K562 (cell line): ENCODE results near the gene SLC1A3. TPM values are rescaled to one million over a fixed set of nuclear protein-coding genes. Genes with fewer than 3 reads are reported as not detected.
A peak's percentile ranks its signal among the peaks of the same experiment; 100 is the strongest.

Experiments used
- ARID1B ChIP-seq: fragments of 450-650 bp; IDR thresholded peaks from 2 replicates; pipeline ENCODE4 v1.6.1; 2016; ENCODE audit warnings: antibody characterized with exemption, mild to moderate bottlenecking, inconsistent platforms
- DACH1 ChIP-seq: fragments of 450-650 bp; IDR thresholded peaks from 2 replicates; pipeline ENCODE4 v1.6.1; 2018; ENCODE audit not compliant: partially characterized antibody
- ETV1 ChIP-seq: fragments of 450-650 bp; conservative IDR thresholded peaks from 2 replicates; pipeline ENCODE4 v1.6.1; 2016; ENCODE audit warnings: missing genetic modification characterization, control low read depth, low read depth, missing compliant biosample characterization
- FOXP1 ChIP-seq: sonication (generic); formaldehyde crosslinking; IDR thresholded peaks from 2 replicates; pipeline ENCODE4 v1.8.0; 2022; ENCODE audit warnings: mild to moderate bottlenecking, missing genetic modification reagents
- GABPA ChIP-seq: fragments of 200-800 bp; sonication (Bioruptor generic); conservative IDR thresholded peaks from 2 replicates; pipeline ENCODE4 v1.6.1; 2016; ENCODE audit warnings: low read depth, missing genetic modification characterization, missing compliant biosample characterization
- JUN ChIP-seq, 2 experiments: sonication (generic) in 1 of 2; formaldehyde crosslinking in 1 of 2; IDR thresholded peaks; 2 replicates each; pipeline versions ENCODE4 v1.6.1 to v1.8.0; 2012 to 2022; ENCODE audit warnings: borderline replicate concordance in 2 of 2, mild to moderate bottlenecking in 2 of 2, improper control_type of control experiment in 1 of 2, low read depth in 1 of 2, low read length in 1 of 2, missing genetic modification reagents in 1 of 2
- JUNB ChIP-seq: fragments of 450-650 bp; formaldehyde crosslinking; conservative IDR thresholded peaks from 2 replicates; pipeline ENCODE4 v1.4.0; 2020; ENCODE audit warnings: mild to moderate bottlenecking
- KDM1A ChIP-seq, 2 experiments: fragments of 450-650 bp; IDR thresholded peaks; 2 replicates each; pipeline ENCODE4 v1.6.1; 2016; ENCODE audit warnings: mild to moderate bottlenecking in 2 of 2
- MTA2 ChIP-seq: fragments of 450-650 bp; IDR thresholded peaks from 2 replicates; pipeline ENCODE4 v1.6.1; 2016; ENCODE audit warnings: low read depth
- PKNOX1 ChIP-seq: fragments of 450-650 bp; IDR thresholded peaks from 2 replicates; pipeline ENCODE4 v1.6.1; 2016
- RBM25 ChIP-seq: fragments of 200-400 bp; formaldehyde crosslinking; IDR thresholded peaks from 2 replicates; pipeline ENCODE4 v1.6.1; 2018; ENCODE audit warnings: low read length, low read depth, moderate library complexity; ENCODE audit not compliant: severe bottlenecking
- RCOR1 ChIP-seq, 2 experiments: IDR thresholded peaks; 2 replicates each; pipeline ENCODE4 v1.6.1; 2012; ENCODE audit warnings: low read depth in 2 of 2, low read length in 2 of 2, borderline replicate concordance in 1 of 2, improper control_type of control experiment in 1 of 2
- STAT5B ChIP-seq: fragments of 250-450 bp; sonication (Bioruptor Pico); IDR thresholded peaks from 2 replicates; pipeline ENCODE4 v1.8.0; 2021; ENCODE audit warnings: mild to moderate bottlenecking, inconsistent platforms
- TBL1XR1 ChIP-seq, 2 experiments: IDR thresholded peaks; 2 replicates each; pipeline ENCODE4 v1.6.1; 2012; ENCODE audit warnings: improper control_type of control experiment in 2 of 2, low read length in 2 of 2, mild to moderate bottlenecking in 1 of 2
- TBP ChIP-seq: optimal IDR thresholded peaks from 2 replicates; pipeline ENCODE3; 2011; ENCODE audit warnings: low read depth, low read length, improper control_type of control experiment
- TEAD1 ChIP-seq, 2 experiments: fragments of 450-650 bp in 1 of 2; sonication (generic) in 1 of 2; formaldehyde crosslinking; IDR thresholded peaks; 2 replicates each; pipeline versions ENCODE4 v1.4.0 to v1.8.0; 2020 to 2022; ENCODE audit warnings: mild to moderate bottlenecking in 2 of 2, missing genetic modification reagents in 1 of 2
- THAP7 ChIP-seq: fragments of 250-450 bp; sonication (Bioruptor Pico); IDR thresholded peaks from 2 replicates; pipeline ENCODE4 v1.5.0; 2021
- THRAP3 ChIP-seq: fragments of 450-650 bp; IDR thresholded peaks from 2 replicates; pipeline ENCODE4 v1.6.1; 2016; ENCODE audit warnings: mild to moderate bottlenecking, inconsistent platforms, borderline replicate concordance
- ZFX ChIP-seq: sonication (generic); formaldehyde crosslinking; IDR thresholded peaks from 2 replicates; pipeline ENCODE4 v1.8.0; 2022; ENCODE audit warnings: mild to moderate bottlenecking, missing genetic modification reagents, moderate library complexity
- ZNF589 ChIP-seq: fragments of 200-800 bp; sonication (Bioruptor generic); IDR thresholded peaks from 2 replicates; pipeline ENCODE4 v1.6.1; 2016; ENCODE audit warnings: low read depth, missing genetic modification characterization, missing compliant biosample characterization
- ZNF707 ChIP-seq: fragments of 250-450 bp; sonication (Bioruptor Pico); conservative IDR thresholded peaks from 2 replicates; pipeline ENCODE4 v1.8.0; 2022; ENCODE audit warnings: inconsistent platforms, mild to moderate bottlenecking, moderate library complexity
- ZZZ3 ChIP-seq: fragments of 450-650 bp; IDR thresholded peaks from 2 replicates; pipeline ENCODE4 v1.6.1; 2016; ENCODE audit warnings: antibody characterized with exemption, mild to moderate bottlenecking, moderate library complexity
- polyA plus RNA-seq, 8 experiments: library from polyadenylated mRNA; depleted of rRNA in 4 of 8; stranded (reverse) in 5 of 8; unstranded in 3 of 8; fragments of >200 nt; fragmentation: Nextera tagmentation in 2 of 8; fragmentation: Illumina TruSeq in 1 of 8; extraction: Ambion mirVana in 2 of 8; extraction: Trizol in 1 of 8; gene quantifications; 2 replicates each; pipeline versions ENCODE4 v1.2.1 to v1.2.3, GENCODE V29; 2011 to 2014; ENCODE audit warnings: inconsistent platforms in 1 of 8, missing spikeins in 1 of 8
- total RNA-seq, 7 experiments: library from RNA; depleted of rRNA in 6 of 7; stranded (reverse); fragments of >200 nt in 6 of 7; fragmentation: Illumina TruSeq in 2 of 7; extraction: Trizol in 2 of 7; gene quantifications; 2 replicates each; pipeline versions ENCODE4 v1.2.1 to v1.2.3, GENCODE V29; 2011 to 2021; ENCODE audit warnings: low replicate concordance in 1 of 7
- TF ChIP-seq, protein P1 (sequence below), 2 experiments: fragments of 450-650 bp in 1 of 2; sonication (generic) in 1 of 2; formaldehyde crosslinking; conservative IDR thresholded peaks; 2 replicates each; pipeline versions ENCODE4 v1.4.0 to v1.8.1; 2020 to 2022; ENCODE audit warnings: mild to moderate bottlenecking in 1 of 2, missing genetic modification reagents in 1 of 2
- TF ChIP-seq, protein P2 (sequence below): fragments of 250-450 bp; sonication (Bioruptor Pico); IDR thresholded peaks from 2 replicates; pipeline ENCODE4 v1.5.0; 2020; ENCODE audit warnings: mild to moderate bottlenecking

Gene SLC1A3
- total and polyA plus RNA-seq, 9 of the 15 experiments (the other 6 are each of a cell fraction or from before 2014, with no cell fraction given), result 0.13 TPM; not detected in 8

DNA sequence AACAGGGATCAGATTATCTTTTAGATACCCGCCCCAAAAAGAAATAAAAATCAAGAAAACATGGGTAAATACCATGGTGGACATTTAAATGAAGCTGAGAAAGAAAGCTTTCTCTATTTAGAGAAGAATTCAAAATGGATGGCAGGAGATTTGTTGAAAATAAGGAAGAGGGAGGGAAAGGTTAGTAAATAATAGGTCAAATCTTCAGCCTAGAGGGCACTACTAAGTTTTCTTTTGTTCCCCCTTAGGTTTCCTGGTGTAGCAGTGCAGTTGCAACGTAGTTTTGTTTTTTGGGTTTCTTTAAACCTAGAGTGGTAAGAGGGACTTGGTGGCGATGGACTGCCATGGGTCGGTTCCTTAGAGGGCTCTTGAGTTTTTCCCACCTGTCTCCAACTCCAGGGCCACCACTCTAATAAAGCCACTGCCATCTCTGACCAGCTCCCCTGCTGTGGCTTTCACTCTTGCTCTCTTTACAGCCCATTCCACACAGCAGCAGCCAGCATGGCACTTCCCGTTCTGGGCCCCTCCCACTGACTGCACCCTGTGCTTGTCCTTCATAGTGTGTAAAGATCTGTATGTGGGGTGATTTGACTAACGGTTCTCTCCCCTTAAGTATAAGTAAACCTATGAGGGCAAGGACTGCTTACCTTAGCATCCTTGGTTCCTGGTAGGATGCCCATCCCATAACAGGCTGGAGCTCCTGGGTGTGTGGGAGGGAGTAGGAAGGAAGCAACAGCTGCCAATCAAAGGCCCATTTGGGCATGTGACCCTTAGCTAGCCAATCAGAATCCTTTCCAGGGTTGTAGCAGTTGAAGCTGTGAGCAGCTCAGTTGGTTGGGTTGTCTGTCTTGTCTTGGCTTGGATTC, 118.3 kb downstream of the SLC1A3 start (continued):
- no peak for TF ChIP-seq ZNF707
- TF ChIP-seq, protein P1, sequence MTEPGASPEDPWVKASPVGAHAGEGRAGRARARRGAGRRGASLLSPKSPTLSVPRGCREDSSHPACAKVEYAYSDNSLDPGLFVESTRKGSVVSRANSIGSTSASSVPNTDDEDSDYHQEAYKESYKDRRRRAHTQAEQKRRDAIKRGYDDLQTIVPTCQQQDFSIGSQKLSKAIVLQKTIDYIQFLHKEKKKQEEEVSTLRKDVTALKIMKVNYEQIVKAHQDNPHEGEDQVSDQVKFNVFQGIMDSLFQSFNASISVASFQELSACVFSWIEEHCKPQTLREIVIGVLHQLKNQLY (CRISPR knock-in tag; conservative IDR thresholded peaks at IDR 0.05), result no peak
- no peak for TF ChIP-seq RCOR1 (IDR thresholded peaks at IDR 0.05; ENCODE audit: borderline replicate concordance in 1 of 2, low read depth in 2 of 2, low read length in 2 of 2)
- TF ChIP-seq RBM25, result peak; percentile 46
- TF ChIP-seq ARID1B, result no peak
- TF ChIP-seq MTA2, result no peak
- TF ChIP-seq, protein P2, sequence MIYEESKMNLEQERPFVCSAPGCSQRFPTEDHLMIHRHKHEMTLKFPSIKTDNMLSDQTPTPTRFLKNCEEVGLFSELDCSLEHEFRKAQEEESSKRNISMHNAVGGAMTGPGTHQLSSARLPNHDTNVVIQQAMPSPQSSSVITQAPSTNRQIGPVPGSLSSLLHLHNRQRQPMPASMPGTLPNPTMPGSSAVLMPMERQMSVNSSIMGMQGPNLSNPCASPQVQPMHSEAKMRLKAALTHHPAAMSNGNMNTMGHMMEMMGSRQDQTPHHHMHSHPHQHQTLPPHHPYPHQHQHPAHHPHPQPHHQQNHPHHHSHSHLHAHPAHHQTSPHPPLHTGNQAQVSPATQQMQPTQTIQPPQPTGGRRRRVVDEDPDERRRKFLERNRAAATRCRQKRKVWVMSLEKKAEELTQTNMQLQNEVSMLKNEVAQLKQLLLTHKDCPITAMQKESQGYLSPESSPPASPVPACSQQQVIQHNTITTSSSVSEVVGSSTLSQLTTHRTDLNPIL (CRISPR knock-in tag), result no peak
- 0 out of 2 replicates have a peak, but pooled peaks have one; percentile 9 for TF ChIP-seq ETV1 (tag)
- no peak for TF ChIP-seq KDM1A (IDR thresholded peaks at IDR 0.05)
- no peak for TF ChIP-seq THRAP3
- TF ChIP-seq THAP7 (CRISPR knock-in tag), result no peak
- 0 out of 2 replicates have a peak, but pooled peaks have one; percentile 36 for TF ChIP-seq GABPA (tag)
- no peak for TF ChIP-seq JUN (IDR thresholded peaks at IDR 0.05; ENCODE audit: borderline replicate concordance, low read depth, low read length)
- no peak for TF ChIP-seq JUN (CRISPR knock-in tag; IDR thresholded peaks at IDR 0.05; ENCODE audit: borderline replicate concordance)
- TF ChIP-seq TBP, result no peak
- TF ChIP-seq PKNOX1, result peak; percentile 98
- no peak for TF ChIP-seq STAT5B (CRISPR knock-in tag)
- no peak for TF ChIP-seq FOXP1 (CRISPR knock-in tag)
- no peak for TF ChIP-seq ZZZ3
- peak; percentile 79; the same call in 1 of the 2 replicates for TF ChIP-seq ZNF589 (CRISPR knock-in tag)
- TF ChIP-seq TEAD1 (CRISPR knock-in tag; IDR thresholded peaks at IDR 0.05), result no peak
- TF ChIP-seq TBL1XR1 (IDR thresholded peaks at IDR 0.05; ENCODE audit: low read length in 2 of 2), result no peak
- TF ChIP-seq JUNB, result no peak
- TF ChIP-seq DACH1, result no peak
- TF ChIP-seq ZFX (CRISPR knock-in tag), result no peak
